ENCODE measurements around the gene POLN. TPM values are rescaled to one million over a fixed set of nuclear protein-coding genes. Genes with fewer than 3 reads are reported as not detected.
"Not testable (repeated sequence)": the region's sequence is repeated elsewhere in the genome, so short reads cannot be mapped to it uniquely, and the experiment has no call there.

Gene POLN
- total and polyA plus RNA-seq, 2 experiments from 2014 or later, result 1.8 to 4.0 TPM

DNA sequence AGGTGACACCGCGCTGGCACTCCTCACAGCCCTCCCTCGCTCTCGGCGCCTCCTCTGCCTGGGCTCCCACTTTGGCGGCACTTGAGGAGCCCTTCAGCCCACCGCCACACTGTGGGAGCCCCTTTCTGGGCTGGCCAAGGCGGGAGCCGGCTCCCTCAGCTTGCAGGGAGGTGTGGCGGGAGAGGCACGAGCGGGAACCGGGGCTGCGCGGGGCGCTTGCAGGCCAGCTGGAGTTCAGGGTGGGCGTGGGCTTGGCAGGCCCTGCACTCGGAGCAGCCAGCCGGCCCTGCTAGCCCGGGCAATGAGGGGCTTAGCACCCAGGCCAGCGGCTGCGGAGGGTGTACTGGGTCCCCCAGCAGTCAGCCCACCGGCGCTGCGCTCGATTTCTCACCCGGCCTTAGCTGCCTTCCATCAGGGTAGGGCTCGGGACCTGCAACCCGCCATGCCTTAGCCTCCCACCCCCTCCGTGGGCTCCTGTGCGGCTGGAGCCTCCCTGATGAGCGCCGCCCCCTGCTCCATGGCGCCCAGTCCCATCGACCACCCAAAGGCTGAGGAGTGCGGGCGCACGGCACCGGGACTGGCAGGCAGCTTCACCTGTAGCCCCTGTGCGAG lies 80.7 kb downstream of the POLN start:
- H4K20me1 ChIP-seq (replicated peaks; ENCODE audit: insufficient read depth); H3K4me1 ChIP-seq (ENCODE audit: insufficient read depth); H3K79me2 ChIP-seq (replicated peaks; ENCODE audit: insufficient read depth); H3K4me2 ChIP-seq; H3K27ac ChIP-seq (ENCODE audit: low read depth); H3K36me3 Mint-ChIP-seq (ENCODE audit: low read depth); H3K9me3 Mint-ChIP-seq; H3K36me3 ChIP-seq (ENCODE audit: insufficient read depth); H3K27me3 ChIP-seq (ENCODE audit: insufficient read depth); H3K27me3 Mint-ChIP-seq (ENCODE audit: insufficient read depth, low read depth, poor library complexity); H2AFZ ChIP-seq; H3K4me3 Mint-ChIP-seq; H3K4me1 Mint-ChIP-seq; DNase-seq (ENCODE audit: low spot score); ATAC-seq; H3K27ac Mint-ChIP-seq; H3K9me2 ChIP-seq (ENCODE audit: insufficient read depth); H3K4me3 ChIP-seq; H3F3A ChIP-seq (replicated peaks; ENCODE audit: low read depth): not testable (repeated sequence)

DNA sequence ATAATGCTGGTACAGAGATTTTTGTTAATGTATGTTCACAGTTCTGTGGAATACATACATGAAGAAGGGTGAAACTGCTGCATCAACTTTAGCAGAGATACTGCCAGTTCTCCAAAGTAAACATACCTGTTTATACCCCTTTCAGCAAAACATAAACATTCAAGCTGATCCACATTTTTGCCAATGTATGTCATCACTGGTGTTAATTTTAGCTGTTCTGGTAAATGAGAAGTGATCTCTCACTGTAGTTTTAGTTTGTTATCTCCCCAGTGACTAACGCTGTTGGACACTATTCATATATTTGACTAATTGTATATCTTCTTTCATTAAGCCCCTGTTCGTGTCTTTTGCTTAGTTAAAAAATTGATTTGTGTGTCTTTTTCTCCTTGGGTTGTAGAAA lies 82.0 kb downstream of the POLN start:
- Mint-ChIP-seq H3K27me3 (ENCODE audit: insufficient read depth, low read depth, poor library complexity) (peaks cover 4% of the 10 kb centered on the region), H3K36me3 (ENCODE audit: low read depth) (no peaks in the 10 kb centered on the region; the same call in 2 of the 3 replicates), H3K27ac (no peak overlapping the region), H3K4me1 (no peaks in the 10 kb centered on the region), H3K9me3 (peaks cover 5% of the 10 kb centered on the region; the same call in 1 of the 3 replicates), H3K4me3 (no peak overlapping the region)
- no peak overlapping the region for H3K27ac ChIP-seq (ENCODE audit: low read depth)
- H3K9me2 ChIP-seq (ENCODE audit: insufficient read depth), result no peaks in the 10 kb centered on the region
- no peaks in the 10 kb centered on the region for H3K79me2 ChIP-seq (replicated peaks; ENCODE audit: insufficient read depth)
- H3F3A ChIP-seq (replicated peaks; ENCODE audit: low read depth), result no peaks in the 10 kb centered on the region
- no peaks in the 10 kb centered on the region for H3K4me1 ChIP-seq (ENCODE audit: insufficient read depth)
- H3K27me3 ChIP-seq (ENCODE audit: insufficient read depth), result no peaks in the 10 kb centered on the region
- ATAC-seq (no peak), DNase-seq (ENCODE audit: low spot score) (no peak)
- no peak overlapping the region for H3K4me2 ChIP-seq
- no peaks in the 10 kb centered on the region for H3K36me3 ChIP-seq (ENCODE audit: insufficient read depth)
- no peak overlapping the region for H3K4me3 ChIP-seq
- H2AFZ ChIP-seq, result no peak overlapping the region
- H4K20me1 ChIP-seq (replicated peaks; ENCODE audit: insufficient read depth), result no peaks in the 10 kb centered on the region
- no peak for TF ChIP-seq ZNF331 (CRISPR knock-in tag; IDR thresholded peaks at IDR 0.05; ENCODE audit: low read depth)
- TF ChIP-seq, protein P1, sequence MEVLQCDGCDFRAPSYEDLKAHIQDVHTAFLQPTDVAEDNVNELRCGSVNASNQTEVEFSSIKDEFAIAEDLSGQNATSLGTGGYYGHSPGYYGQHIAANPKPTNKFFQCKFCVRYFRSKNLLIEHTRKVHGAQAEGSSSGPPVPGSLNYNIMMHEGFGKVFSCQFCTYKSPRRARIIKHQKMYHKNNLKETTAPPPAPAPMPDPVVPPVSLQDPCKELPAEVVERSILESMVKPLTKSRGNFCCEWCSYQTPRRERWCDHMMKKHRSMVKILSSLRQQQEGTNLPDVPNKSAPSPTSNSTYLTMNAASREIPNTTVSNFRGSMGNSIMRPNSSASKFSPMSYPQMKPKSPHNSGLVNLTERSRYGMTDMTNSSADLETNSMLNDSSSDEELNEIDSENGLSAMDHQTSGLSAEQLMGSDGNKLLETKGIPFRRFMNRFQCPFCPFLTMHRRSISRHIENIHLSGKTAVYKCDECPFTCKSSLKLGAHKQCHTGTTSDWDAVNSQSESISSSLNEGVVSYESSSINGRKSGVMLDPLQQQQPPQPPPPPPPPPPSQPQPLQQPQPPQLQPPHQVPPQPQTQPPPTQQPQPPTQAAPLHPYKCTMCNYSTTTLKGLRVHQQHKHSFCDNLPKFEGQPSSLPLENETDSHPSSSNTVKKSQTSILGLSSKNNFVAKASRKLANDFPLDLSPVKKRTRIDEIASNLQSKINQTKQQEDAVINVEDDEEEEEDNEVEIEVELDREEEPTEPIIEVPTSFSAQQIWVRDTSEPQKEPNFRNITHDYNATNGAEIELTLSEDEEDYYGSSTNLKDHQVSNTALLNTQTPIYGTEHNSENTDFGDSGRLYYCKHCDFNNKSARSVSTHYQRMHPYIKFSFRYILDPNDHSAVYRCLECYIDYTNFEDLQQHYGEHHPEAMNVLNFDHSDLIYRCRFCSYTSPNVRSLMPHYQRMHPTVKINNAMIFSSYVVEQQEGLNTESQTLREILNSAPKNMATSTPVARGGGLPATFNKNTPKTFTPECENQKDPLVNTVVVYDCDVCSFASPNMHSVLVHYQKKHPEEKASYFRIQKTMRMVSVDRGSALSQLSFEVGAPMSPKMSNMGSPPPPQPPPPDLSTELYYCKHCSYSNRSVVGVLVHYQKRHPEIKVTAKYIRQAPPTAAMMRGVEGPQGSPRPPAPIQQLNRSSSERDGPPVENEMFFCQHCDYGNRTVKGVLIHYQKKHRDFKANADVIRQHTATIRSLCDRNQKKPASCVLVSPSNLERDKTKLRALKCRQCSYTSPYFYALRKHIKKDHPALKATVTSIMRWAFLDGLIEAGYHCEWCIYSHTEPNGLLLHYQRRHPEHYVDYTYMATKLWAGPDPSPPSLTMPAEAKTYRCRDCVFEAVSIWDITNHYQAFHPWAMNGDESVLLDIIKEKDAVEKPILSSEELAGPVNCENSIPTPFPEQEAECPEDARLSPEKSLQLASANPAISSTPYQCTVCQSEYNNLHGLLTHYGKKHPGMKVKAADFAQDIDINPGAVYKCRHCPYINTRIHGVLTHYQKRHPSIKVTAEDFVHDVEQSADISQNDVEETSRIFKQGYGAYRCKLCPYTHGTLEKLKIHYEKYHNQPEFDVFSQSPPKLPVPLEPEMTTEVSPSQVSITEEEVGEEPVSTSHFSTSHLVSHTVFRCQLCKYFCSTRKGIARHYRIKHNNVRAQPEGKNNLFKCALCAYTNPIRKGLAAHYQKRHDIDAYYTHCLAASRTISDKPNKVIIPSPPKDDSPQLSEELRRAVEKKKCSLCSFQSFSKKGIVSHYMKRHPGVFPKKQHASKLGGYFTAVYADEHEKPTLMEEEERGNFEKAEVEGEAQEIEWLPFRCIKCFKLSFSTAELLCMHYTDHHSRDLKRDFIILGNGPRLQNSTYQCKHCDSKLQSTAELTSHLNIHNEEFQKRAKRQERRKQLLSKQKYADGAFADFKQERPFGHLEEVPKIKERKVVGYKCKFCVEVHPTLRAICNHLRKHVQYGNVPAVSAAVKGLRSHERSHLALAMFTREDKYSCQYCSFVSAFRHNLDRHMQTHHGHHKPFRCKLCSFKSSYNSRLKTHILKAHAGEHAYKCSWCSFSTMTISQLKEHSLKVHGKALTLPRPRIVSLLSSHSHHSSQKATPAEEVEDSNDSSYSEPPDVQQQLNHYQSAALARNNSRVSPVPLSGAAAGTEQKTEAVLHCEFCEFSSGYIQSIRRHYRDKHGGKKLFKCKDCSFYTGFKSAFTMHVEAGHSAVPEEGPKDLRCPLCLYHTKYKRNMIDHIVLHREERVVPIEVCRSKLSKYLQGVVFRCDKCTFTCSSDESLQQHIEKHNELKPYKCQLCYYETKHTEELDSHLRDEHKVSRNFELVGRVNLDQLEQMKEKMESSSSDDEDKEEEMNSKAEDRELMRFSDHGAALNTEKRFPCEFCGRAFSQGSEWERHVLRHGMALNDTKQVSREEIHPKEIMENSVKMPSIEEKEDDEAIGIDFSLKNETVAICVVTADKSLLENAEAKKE (CRISPR knock-in tag; IDR thresholded peaks at IDR 0.05), result no peak
- TF ChIP-seq POLR2AphosphoS5 (IDR thresholded peaks at IDR 0.05; ENCODE audit: low read depth), result no peak
- no peak for TF ChIP-seq CREB1 (CRISPR knock-in tag; IDR thresholded peaks at IDR 0.05; ENCODE audit: low read depth)
- TF ChIP-seq EZH2 (IDR thresholded peaks at IDR 0.05; ENCODE audit: low read depth, unreplicated experiment), result no peak
- TF ChIP-seq NANOG (IDR thresholded peaks at IDR 0.05; ENCODE audit: borderline replicate concordance), result no peak
- TF ChIP-seq STAT1 (IDR thresholded peaks at IDR 0.05; ENCODE audit: unreplicated experiment), result no peak
- TF ChIP-seq, protein P2, sequence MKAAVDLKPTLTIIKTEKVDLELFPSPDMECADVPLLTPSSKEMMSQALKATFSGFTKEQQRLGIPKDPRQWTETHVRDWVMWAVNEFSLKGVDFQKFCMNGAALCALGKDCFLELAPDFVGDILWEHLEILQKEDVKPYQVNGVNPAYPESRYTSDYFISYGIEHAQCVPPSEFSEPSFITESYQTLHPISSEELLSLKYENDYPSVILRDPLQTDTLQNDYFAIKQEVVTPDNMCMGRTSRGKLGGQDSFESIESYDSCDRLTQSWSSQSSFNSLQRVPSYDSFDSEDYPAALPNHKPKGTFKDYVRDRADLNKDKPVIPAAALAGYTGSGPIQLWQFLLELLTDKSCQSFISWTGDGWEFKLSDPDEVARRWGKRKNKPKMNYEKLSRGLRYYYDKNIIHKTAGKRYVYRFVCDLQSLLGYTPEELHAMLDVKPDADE (IDR thresholded peaks at IDR 0.05), result no peak
- no peak for TF ChIP-seq JUNB (IDR thresholded peaks at IDR 0.05; ENCODE audit: unreplicated experiment)
- TF ChIP-seq ZNF114 (CRISPR knock-in tag; IDR thresholded peaks at IDR 0.05), result no peak
- TF ChIP-seq EZH2phosphoT487 (IDR thresholded peaks at IDR 0.05; ENCODE audit: unreplicated experiment), result no peak
- TF ChIP-seq, protein P3, sequence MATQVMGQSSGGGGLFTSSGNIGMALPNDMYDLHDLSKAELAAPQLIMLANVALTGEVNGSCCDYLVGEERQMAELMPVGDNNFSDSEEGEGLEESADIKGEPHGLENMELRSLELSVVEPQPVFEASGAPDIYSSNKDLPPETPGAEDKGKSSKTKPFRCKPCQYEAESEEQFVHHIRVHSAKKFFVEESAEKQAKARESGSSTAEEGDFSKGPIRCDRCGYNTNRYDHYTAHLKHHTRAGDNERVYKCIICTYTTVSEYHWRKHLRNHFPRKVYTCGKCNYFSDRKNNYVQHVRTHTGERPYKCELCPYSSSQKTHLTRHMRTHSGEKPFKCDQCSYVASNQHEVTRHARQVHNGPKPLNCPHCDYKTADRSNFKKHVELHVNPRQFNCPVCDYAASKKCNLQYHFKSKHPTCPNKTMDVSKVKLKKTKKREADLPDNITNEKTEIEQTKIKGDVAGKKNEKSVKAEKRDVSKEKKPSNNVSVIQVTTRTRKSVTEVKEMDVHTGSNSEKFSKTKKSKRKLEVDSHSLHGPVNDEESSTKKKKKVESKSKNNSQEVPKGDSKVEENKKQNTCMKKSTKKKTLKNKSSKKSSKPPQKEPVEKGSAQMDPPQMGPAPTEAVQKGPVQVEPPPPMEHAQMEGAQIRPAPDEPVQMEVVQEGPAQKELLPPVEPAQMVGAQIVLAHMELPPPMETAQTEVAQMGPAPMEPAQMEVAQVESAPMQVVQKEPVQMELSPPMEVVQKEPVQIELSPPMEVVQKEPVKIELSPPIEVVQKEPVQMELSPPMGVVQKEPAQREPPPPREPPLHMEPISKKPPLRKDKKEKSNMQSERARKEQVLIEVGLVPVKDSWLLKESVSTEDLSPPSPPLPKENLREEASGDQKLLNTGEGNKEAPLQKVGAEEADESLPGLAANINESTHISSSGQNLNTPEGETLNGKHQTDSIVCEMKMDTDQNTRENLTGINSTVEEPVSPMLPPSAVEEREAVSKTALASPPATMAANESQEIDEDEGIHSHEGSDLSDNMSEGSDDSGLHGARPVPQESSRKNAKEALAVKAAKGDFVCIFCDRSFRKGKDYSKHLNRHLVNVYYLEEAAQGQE (IDR thresholded peaks at IDR 0.05; ENCODE audit: unreplicated experiment), result no peak
